Progenitor cell of endocrine pancreas (in vitro differentiated cells): ENCODE measurements around the gene TEX2. TPM values are rescaled to one million over a fixed set of nuclear protein-coding genes. Genes with fewer than 3 reads are reported as not detected.
"Not testable (repeated sequence)": the region's sequence is repeated elsewhere in the genome, so short reads cannot be mapped to it uniquely, and the experiment has no call there.

Experiments
- DNase-seq: peaks from one replicate; pipeline ENCODE4 v3.0.0; 2021; ENCODE audit warnings: low spot score; ENCODE audit not compliant: unreplicated experiment
- H3K27ac Mint-ChIP-seq: 2 replicates; pipeline ENCODE4 v1.8.0; 2021; ENCODE audit warnings: mild to moderate bottlenecking, moderate library complexity, mixed read lengths
- H3K27me3 Mint-ChIP-seq: 2 replicates; pipeline ENCODE4 v1.8.0; 2021; ENCODE audit warnings: mixed read lengths
- H3K36me3 Mint-ChIP-seq: 2 replicates; pipeline ENCODE4 v1.8.0; 2022; ENCODE audit warnings: mixed read lengths; ENCODE audit not compliant: insufficient read depth
- H3K4me1 Mint-ChIP-seq: 2 replicates; pipeline ENCODE4 v1.8.0; 2021; ENCODE audit warnings: low read depth, mixed read lengths
- H3K4me3 Mint-ChIP-seq: 2 replicates; pipeline ENCODE4 v1.8.0; 2021; ENCODE audit warnings: low read depth, mild to moderate bottlenecking, moderate library complexity, mixed read lengths
- H3K9me3 Mint-ChIP-seq: 2 replicates; pipeline ENCODE4 v1.8.0; 2021; ENCODE audit warnings: low read depth, mixed read lengths
- CTCF ChIP-seq: fragments of 200-600 bp; sonication (generic); IDR thresholded peaks from one replicate; pipeline ENCODE4 v1.5.0; 2021; ENCODE audit warnings: antibody characterized with exemption, mild to moderate bottlenecking; ENCODE audit not compliant: unreplicated experiment
- total RNA-seq: library from RNA; stranded (reverse); gene quantifications from 2 replicates; pipeline ENCODE4 v1.2.1, GENCODE V29; 2021

The TEX2 gene
- total RNA-seq, 1 donor from 2014 or later, result 30.2 TPM

- Mint-ChIP-seq H3K36me3 (peaks cover 32% of the 10 kb centered on the region), H3K27me3 (no peaks in the 10 kb centered on the region), H3K9me3 (no peaks in the 10 kb centered on the region), H3K27ac (peak overlapping the region; percentile 37), H3K4me1 (peaks cover 6% of the 10 kb centered on the region), H3K4me3 (no peak overlapping the region)
- TF ChIP-seq CTCF, result no peak
- no peak for DNase-seq
Observed at GRCh38 chr17:64187093-64187895, 75.8 kb downstream of the TEX2 start.

GRCh38 chr17:64186171-64187092 is 76.6 kb downstream of the TEX2 start:
- Mint-ChIP-seq H3K27me3 (no peaks in the 10 kb centered on the region), H3K9me3 (no peaks in the 10 kb centered on the region), H3K36me3 (peaks cover 32% of the 10 kb centered on the region), H3K27ac (no peak overlapping the region), H3K4me3 (no peak overlapping the region), H3K4me1 (peaks cover 6% of the 10 kb centered on the region)
- no peak for TF ChIP-seq CTCF
- DNase-seq, result no peak

DNA sequence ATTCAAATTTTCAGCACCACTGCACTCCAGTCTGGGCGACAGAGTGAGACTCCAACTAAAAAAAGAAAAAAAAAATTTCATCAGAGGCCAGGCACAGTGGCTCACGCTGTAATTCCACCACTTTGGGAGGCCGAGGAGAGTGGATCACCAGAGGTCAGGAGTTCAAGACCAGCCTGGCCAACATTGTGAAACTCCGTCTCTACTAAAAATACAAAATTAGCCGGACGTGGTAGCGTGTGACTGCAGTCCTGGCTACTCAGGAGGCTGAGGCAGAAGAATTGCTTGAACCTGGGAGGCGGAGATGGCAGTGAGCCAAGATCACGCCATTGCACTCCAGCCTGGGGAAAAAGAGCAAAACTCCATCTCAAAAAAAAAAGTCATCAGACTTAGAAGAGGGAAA is 77.5 kb downstream of the TEX2 start:
- H3K4me3 Mint-ChIP-seq, DNase-seq, H3K4me1 Mint-ChIP-seq, H3K27me3 Mint-ChIP-seq, H3K27ac Mint-ChIP-seq, H3K9me3 Mint-ChIP-seq: not testable (repeated sequence)
- peaks cover 25% of the 10 kb centered on the region for H3K36me3 Mint-ChIP-seq

DNA sequence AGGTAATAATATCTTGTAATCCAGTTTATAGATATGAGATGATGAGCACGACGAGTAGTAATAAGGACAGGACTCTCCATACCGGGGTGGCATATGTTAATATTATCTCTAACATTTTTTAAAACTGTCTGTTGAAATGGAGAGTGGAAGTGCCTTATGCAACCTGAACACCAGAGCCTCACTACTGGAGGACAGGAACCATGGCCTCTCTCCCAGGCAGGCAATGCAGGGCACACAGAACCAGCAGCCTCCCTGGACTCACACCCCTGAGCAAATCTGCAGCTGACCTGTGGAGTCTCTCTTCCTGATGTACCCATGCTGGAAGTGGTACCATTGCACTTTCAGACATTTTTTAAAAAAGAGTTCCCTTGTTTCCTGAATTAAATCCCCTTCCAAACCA is 78.0 kb downstream of the TEX2 start:
- Mint-ChIP-seq H3K36me3 (peaks cover 27% of the 10 kb centered on the region), H3K27me3 (no peaks in the 10 kb centered on the region), H3K9me3 (no peaks in the 10 kb centered on the region), H3K27ac (no peak overlapping the region), H3K4me3 (no peak overlapping the region), H3K4me1 (peaks cover 6% of the 10 kb centered on the region)
- TF ChIP-seq CTCF, result no peak
- no peak for DNase-seq

GRCh38 chr17:64183815-64184214 is 79.2 kb downstream of the TEX2 start:
- H3K27ac Mint-ChIP-seq, result no peak overlapping the region
- no peaks in the 10 kb centered on the region for H3K27me3 Mint-ChIP-seq
- H3K4me3 Mint-ChIP-seq, result no peak overlapping the region
- H3K9me3 Mint-ChIP-seq, result no peaks in the 10 kb centered on the region
- peaks cover 26% of the 10 kb centered on the region for H3K36me3 Mint-ChIP-seq
- no peak for TF ChIP-seq CTCF
- no peak for DNase-seq
- peaks cover 6% of the 10 kb centered on the region for H3K4me1 Mint-ChIP-seq
